ENCODE data around the gene MPDU1.

MPDU1 gene

DNA sequence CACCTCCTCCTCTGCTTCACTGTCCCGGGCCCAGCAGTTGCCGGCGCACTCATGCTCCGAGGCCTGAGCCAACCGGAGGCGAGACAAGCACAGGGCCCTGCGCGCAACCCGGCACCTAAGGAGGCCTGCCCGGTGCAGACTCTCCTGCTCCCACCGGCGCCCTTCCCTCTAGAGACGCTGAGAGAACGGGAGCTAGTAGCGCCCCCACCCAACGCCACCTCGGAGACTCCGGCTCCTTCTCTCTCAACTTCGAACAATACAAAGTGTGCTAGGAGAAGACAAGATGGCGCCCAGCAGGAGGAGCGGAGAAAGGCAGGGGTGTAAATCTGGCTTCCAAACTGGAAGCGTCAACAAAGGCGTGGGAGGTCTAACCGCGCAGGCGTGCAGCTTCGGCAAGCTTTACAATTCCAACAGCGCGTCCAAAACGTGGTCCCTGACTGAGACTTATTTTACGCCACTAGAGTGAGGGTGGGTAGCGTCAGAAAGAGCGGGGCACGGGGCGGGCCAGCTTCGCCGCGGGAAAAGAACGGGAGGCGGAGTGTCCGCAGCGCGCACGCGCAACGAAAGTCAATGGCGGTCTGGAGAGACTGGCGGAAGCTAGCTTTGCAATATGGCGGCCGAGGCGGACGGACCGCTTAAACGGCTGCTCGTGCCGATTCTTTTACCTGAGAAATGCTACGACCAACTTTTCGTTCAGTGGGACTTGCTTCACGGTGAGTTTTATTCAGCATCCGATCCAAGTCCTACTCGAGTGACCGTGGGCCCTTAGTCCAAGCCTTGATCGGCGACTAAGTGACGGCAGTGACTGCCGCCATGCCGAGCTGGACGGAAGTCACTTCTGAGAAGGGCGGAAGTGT is at the start of gene MPDU1:
Gene MPDU1 (plus strand): TSS at position 600 of the 857 bp plus-strand sequence. CDS start 11 bp downstream, at position 611.
- peak within 1 kb of the TSS; percentile 100 for H3K27ac Mint-ChIP-seq
- ATAC-seq (replicated peaks) (peak; percentile 75 to 80), DNase-seq (peak; percentile 95)
- H3K4me1 Mint-ChIP-seq = peaks cover 47 to 78% of the 10 kb centered on the region in 2 donors
- no peaks in the 10 kb centered on the region for H3K9me3 Mint-ChIP-seq
- peak within 1 kb of the TSS; percentile 95 to 97 for H3K4me3 Mint-ChIP-seq
- peaks cover 67 to 79% of the 10 kb centered on the region in 2 donors for H3K36me3 Mint-ChIP-seq
- no peaks in the 10 kb centered on the region for H3K27me3 Mint-ChIP-seq

DNA sequence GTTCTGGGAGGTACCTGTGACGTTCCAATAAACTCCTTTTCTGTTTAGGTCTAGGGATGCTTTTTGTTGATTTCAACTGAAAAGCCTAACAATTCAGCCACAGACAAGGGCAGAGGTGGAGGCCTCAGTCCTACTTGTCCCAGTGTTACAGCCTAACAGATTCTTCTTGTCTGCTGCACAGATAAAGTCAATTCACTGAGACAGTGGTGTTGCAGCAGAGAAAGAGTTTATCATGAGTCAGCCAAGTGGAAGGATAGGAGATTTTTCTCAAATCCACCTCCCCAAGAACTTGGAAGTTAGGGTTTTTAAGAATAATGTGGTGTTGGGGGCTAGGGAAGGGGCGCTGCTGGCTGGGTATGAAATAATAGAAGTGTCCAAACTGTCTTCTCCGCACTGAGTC is 45.6 kb upstream of the MPDU1 start:
- ATAC-seq (replicated peaks) (no peak), DNase-seq (no peak)
- Mint-ChIP-seq H3K36me3 (no peaks in the 10 kb centered on the region), H3K9me3 (peaks cover 0 to 9% of the 10 kb centered on the region in 2 donors), H3K27me3 (peaks cover 7 to 13% of the 10 kb centered on the region in 2 donors), H3K4me1 (peaks cover 0 to 8% of the 10 kb centered on the region in 2 donors), H3K27ac (no peak overlapping the region), H3K4me3 (no peak overlapping the region)

DNA sequence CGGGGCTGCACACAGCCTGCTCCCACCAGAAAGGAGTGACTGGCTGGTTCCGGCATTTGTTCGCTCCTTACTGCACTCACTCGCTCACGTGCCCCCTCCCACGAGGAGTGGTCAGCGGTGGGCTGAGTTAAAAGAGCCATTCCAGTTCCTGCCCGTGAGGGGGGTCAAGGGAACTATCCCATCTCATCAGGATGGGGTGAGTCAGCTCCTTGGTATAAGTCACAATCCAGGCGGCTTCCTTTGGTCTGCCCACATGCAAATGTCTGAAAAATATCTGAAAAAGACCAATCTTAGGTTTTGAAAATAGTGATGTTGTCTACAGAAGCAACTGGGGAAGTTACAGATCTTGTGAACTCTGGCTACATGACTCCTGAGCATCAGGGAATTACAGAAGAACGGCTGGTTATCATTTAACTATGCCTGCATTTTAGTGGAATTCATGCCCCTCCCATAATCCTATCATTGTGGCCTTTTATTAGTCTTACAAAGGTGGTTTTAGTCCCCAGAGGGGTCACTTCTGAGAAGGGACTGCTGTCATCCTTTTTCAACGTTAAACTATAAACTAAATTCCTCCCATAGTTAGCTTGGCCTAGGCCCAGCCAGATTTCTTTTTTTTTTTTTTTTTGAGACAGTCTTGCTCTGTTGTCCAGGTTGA is 44.6 kb upstream of the MPDU1 start:
- Mint-ChIP-seq H3K36me3 (no peaks in the 10 kb centered on the region), H3K4me1 (peaks cover 0 to 13% of the 10 kb centered on the region in 2 donors), H3K9me3 (peaks cover 0 to 9% of the 10 kb centered on the region in 2 donors), H3K4me3 (no peak overlapping the region), H3K27me3 (peaks cover 7 to 18% of the 10 kb centered on the region in 2 donors), H3K27ac (no peak overlapping the region)
- no peak for DNase-seq
- ATAC-seq (replicated peaks) = no peak

DNA sequence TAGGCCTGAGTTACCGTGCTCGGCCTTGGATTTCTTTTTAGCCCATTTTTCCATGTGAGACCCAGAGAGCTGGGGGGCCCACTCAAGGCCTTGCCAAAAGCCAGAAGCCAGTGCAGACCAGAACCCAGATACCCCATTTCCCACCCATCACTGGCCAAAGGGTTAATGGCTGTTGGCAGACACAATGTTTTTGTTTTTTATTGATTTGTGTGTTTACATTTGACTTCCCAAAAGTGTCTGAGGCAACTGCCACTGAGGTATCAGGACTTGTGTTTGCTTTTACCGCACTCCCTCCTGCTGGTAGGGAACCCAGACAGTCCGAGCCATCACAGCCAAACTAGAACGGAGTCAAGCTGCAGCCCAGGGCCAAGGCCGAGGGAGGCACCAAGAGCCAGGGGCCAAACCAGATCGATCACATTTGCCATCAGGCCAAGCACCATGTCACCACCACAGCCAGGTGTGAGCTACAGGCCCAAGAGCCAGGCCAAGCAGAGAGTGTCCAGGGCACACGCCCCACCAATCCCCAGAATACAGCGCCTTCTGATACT is 42.5 kb upstream of the MPDU1 start:
- Mint-ChIP-seq H3K36me3 (no peaks in the 10 kb centered on the region), H3K27ac (peak overlapping the region; percentile 20), H3K4me1 (peaks cover 0 to 13% of the 10 kb centered on the region in 2 donors), H3K27me3 (peaks cover 4 to 18% of the 10 kb centered on the region in 2 donors), H3K9me3 (peaks cover 0 to 9% of the 10 kb centered on the region in 2 donors), H3K4me3 (no peak overlapping the region)
- DNase-seq (no peak), ATAC-seq (replicated peaks) (no peak)

DNA sequence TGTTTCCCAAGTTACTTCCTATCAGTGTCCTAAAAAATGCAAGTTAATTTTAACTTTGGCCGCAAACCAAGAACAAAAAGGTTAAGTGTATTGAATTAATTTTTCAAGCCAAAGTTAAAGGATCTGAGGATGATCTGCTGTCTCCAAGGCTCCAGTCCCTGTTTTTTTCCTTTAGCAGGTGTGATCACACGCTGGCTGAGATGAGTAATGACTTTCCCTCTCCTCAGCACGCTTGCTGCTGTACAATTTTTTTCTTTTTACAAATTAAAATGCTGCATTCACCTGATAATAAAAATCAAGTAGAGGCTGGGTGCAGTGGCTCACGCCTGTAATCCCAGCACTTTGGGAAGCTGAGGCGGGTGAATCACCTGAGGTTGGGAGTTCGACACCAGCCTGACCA is 38.7 kb upstream of the MPDU1 start:
- no peak overlapping the region for H3K27ac Mint-ChIP-seq
- H3K27me3 Mint-ChIP-seq = peaks cover 0 to 13% of the 10 kb centered on the region in 2 donors
- peaks cover 12 to 36% of the 10 kb centered on the region in 2 donors for H3K4me1 Mint-ChIP-seq
- H3K9me3 Mint-ChIP-seq = no peaks in the 10 kb centered on the region
- no peak for DNase-seq
- no peak for ATAC-seq (replicated peaks)
- H3K36me3 Mint-ChIP-seq = no peaks in the 10 kb centered on the region
- H3K4me3 Mint-ChIP-seq = no peak overlapping the region

DNA sequence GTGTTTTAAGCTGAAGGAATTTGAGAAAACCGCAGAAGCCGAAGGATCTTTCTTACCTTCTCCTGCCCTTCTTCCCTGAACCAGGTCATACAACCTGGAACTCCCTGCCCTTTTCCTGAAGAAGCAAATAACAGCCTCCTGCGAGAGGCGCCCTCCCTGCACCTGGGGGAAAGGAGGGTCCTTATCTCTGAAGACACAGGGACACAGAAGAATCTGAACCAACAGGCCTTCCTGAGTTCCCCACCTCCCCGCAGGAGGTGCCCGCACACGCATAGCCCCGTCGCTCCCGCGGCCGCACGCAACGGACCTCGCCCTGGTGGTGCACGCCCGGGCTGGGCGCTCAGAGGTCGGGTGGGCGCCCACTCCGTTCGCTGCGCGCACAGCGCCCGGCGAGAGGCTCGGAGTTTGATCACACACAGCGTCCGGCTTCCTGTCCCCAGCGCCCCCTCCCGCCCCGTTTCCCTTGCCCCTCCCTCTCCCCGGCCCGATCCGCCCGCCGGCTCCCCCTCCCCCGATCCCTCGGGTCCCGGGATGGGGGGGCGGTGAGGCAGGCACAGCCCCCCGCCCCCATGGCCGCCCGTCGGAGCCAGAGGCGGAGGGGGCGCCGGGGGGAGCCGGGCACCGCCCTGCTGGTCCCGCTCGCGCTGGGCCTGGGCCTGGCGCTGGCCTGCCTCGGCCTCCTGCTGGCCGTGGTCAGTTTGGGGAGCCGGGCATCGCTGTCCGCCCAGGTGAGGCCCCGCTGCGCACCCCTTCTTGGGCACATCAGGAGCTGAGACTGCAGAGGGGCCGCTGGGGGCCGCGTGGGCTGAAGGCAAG is 34.9 kb upstream of the MPDU1 start, which contains the start of gene TNFSF12:
Gene TNFSF12 (plus strand): TSS at position 474 of the 816 bp plus-strand sequence. CDS start 96 bp downstream, at position 570.
- ATAC-seq (replicated peaks) (peak; percentile 53 to 60), DNase-seq (no peak)
- Mint-ChIP-seq H3K4me1 (peaks cover 38 to 58% of the 10 kb centered on the region in 2 donors), H3K36me3 (peaks cover 0 to 2% of the 10 kb centered on the region in 2 donors), H3K4me3 (peak within 1 kb of the TSS; percentile 83 to 88), H3K27ac (peak within 1 kb of the TSS; percentile 88), H3K27me3 (no peaks in the 10 kb centered on the region), H3K9me3 (no peaks in the 10 kb centered on the region)

DNA sequence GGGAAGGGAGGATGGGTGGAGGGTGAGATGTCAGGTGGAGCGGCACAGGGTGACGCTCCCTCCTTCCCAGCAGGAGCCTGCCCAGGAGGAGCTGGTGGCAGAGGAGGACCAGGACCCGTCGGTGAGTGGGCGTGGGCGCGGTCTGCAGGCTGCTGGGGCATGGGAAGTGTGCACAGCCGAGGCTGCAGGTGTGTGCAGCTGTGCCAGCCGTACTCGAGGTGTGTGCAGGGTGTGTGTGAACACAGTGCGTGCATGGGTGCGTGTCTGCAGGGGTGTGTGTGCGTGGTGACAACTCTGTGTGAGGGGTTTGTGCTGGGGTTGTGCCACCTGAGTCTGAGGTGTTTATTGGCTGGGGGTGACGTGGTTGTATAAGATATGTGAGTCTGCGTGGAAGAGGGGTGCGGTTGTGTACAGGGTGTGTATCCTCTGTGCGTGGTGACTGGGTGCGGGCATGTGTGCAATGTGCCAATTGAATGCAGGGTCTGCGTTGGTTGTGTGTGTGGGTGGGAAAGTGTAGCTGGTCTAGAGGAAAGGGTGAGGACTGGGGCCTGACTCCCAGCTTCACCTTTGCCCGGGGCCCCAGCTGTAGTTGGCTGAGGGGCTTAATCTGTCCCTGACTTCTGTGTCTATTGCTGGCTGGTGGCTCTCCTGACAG is 34.1 kb upstream of the MPDU1 start:
- peaks cover 41 to 64% of the 10 kb centered on the region in 2 donors for H3K4me1 Mint-ChIP-seq
- DNase-seq (no peak), ATAC-seq (replicated peaks) (peak; percentile 32 to 45)
- H3K36me3 Mint-ChIP-seq = peaks cover 0 to 2% of the 10 kb centered on the region in 2 donors
- peak overlapping the region; percentile 14 for H3K27ac Mint-ChIP-seq
- H3K27me3 Mint-ChIP-seq = no peaks in the 10 kb centered on the region
- peak overlapping the region; percentile 68 to 69 for H3K4me3 Mint-ChIP-seq
- H3K9me3 Mint-ChIP-seq = no peaks in the 10 kb centered on the region

DNA sequence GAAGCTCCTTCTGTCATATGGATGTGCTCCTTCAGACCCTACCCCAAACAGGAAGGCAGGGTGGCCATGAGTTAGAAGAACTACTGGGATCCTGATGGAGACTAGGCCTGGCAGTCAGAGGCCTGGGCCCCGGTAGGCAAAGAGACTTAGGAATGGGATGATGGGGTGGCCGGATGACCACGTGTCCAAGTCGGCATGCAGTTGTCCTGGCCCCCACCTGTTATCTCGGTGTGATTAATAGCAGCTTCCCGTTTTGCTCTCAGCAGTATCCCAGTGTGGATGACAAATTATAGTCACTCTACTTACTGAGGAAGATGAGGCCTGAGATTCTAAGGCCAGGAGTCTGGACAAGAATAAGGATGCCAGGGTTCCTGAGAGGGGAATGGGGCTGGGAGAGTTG is 33.3 kb upstream of the MPDU1 start:
- H3K9me3 Mint-ChIP-seq = no peaks in the 10 kb centered on the region
- H3K4me3 Mint-ChIP-seq = no peak overlapping the region
- H3K36me3 Mint-ChIP-seq = peaks cover 0 to 3% of the 10 kb centered on the region in 2 donors
- peaks cover 46 to 72% of the 10 kb centered on the region in 2 donors for H3K4me1 Mint-ChIP-seq
- no peak overlapping the region for H3K27ac Mint-ChIP-seq
- DNase-seq = no peak
- no peaks in the 10 kb centered on the region for H3K27me3 Mint-ChIP-seq
- ATAC-seq (replicated peaks) = no peak

DNA sequence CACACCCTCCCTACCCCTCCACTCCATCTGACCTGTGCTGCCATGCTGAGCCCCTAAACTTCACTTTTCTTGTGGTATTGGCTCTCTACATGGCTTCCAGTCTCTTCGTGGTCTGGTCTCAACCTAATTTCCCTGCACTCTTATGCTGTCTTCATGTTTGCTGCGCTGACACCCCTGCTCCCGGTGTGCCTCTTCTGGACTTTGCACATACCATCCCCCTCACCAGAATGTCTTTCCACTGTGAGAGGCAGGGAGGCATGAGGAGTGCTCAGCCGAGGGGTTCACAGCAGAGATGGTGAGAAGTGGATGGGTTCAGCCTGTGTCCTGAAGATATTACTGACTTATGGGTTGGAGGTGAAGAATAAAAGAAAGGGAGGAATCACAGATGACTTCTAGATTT is 32.3 kb upstream of the MPDU1 start:
- Mint-ChIP-seq H3K36me3 (peaks cover 0 to 4% of the 10 kb centered on the region in 2 donors), H3K9me3 (no peaks in the 10 kb centered on the region), H3K4me1 (peaks cover 50 to 78% of the 10 kb centered on the region in 2 donors), H3K27ac (peak overlapping the region; percentile 74), H3K4me3 (no peak overlapping the region), H3K27me3 (no peaks in the 10 kb centered on the region)
- DNase-seq = no peak
- ATAC-seq (replicated peaks) = no peak

DNA sequence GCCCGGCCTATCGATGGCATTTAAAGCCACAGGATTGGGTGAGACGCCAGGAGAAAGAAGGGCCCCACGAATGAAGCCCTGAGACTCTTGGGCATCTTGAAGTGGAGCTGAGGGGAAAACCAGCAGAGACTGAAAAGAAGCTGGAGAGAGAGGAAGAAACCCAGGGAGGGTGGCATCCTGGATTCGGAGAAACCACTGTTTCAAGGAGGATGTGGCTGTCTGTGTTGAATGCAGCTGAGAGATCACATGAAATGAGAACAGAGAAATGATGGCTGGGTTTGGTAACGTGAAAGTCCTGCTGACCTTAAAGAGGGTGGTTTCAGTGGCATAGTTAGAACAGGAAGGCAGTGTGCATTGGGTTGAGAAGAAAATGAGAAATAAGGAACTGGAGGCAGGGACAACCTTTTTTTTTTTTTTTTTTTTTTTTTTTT is 31.0 kb upstream of the MPDU1 start:
- H3K36me3 Mint-ChIP-seq = peaks cover 0 to 4% of the 10 kb centered on the region in 2 donors
- DNase-seq = peak; percentile 69
- H3K27ac Mint-ChIP-seq = peak overlapping the region; percentile 95
- peak; percentile 90 for ATAC-seq (replicated peaks)
- H3K4me3 Mint-ChIP-seq = peak overlapping the region; percentile 3 to 48
- H3K9me3 Mint-ChIP-seq = no peaks in the 10 kb centered on the region
- no peaks in the 10 kb centered on the region for H3K27me3 Mint-ChIP-seq
- H3K4me1 Mint-ChIP-seq = peaks cover 58 to 83% of the 10 kb centered on the region in 2 donors

DNA sequence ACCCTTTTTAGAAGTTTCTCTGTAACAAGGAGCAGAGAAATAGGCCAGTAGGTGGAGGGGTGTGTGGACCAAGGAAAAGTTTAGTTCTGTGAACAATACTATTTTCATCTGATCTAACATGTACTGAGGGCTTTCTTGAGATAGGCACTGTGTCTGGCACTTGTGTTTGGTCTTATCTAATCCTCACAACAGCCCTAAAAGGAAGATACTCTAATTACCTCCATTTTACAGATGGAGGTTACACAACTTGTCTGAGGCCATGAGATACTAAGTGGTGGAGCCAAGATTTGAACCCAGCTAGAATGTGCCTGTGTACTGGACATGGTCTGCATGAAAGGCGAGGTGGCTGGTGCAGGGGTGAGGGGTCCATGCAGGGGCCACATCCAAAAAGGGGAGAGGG is 30.3 kb upstream of the MPDU1 start:
- Mint-ChIP-seq H3K27ac (peak overlapping the region; percentile 95), H3K4me1 (peaks cover 60 to 83% of the 10 kb centered on the region in 2 donors), H3K4me3 (peak overlapping the region; percentile 6 to 29), H3K36me3 (peaks cover 0 to 4% of the 10 kb centered on the region in 2 donors), H3K27me3 (no peaks in the 10 kb centered on the region), H3K9me3 (no peaks in the 10 kb centered on the region)
- no peak for DNase-seq
- no peak for ATAC-seq (replicated peaks)

DNA sequence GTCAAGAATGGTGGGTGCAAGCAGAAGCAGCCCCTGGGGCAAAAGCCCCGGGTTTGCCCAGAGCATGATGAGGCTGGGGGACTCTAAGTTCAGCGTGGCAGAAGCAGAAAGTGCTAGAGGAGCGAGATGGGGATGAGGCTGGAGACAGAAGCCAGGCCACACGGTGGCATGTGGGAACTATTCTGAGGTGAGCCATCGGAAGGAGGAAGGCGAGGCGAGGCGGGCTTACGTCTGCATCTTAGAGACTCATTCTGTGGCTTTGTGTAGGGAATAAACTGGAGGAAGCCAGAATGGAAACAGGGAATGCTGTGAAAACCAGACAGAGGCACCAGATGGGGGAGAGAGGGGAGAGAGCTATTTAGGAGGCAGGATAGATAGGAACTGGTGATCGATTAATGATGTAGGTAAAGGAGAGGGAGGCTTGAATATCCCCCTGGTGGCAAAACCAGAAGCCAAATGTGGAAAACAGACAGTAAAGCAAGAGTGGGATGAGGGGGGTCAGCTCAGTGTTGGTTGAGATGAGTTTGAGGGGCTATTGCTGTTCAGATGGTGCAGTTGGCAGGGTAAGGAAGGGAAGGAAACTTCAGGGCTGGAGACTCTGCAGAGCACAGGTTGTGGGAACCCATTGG is 28.2 kb upstream of the MPDU1 start:
- peaks cover 67 to 87% of the 10 kb centered on the region in 2 donors for H3K4me1 Mint-ChIP-seq
- H3K4me3 Mint-ChIP-seq = no peak overlapping the region
- H3K27ac Mint-ChIP-seq = peak overlapping the region; percentile 38
- H3K27me3 Mint-ChIP-seq = no peaks in the 10 kb centered on the region
- no peaks in the 10 kb centered on the region for H3K9me3 Mint-ChIP-seq
- ATAC-seq (replicated peaks) (no peak), DNase-seq (no peak)
- peaks cover 4 to 6% of the 10 kb centered on the region in 2 donors for H3K36me3 Mint-ChIP-seq

DNA sequence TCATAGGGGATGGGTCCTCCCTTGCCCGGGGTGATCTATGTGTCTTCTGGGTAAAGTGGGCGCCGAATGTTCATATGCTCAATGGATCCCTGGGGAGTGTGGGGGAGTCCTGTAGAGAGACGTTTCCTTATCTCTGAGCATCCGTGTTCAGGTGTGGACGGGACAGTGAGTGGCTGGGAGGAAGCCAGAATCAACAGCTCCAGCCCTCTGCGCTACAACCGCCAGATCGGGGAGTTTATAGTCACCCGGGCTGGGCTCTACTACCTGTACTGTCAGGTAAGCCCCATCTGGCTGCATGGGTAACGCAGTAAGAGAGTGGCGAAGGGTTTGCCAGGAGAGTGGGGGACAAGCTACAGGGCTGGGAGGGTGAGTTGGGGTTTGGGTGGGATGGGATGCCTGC is 27.0 kb upstream of the MPDU1 start:
- peaks cover 63 to 85% of the 10 kb centered on the region in 2 donors for H3K4me1 Mint-ChIP-seq
- no peaks in the 10 kb centered on the region for H3K27me3 Mint-ChIP-seq
- H3K36me3 Mint-ChIP-seq = peaks cover 9 to 12% of the 10 kb centered on the region in 2 donors
- peak overlapping the region; percentile 70 for H3K27ac Mint-ChIP-seq
- no peaks in the 10 kb centered on the region for H3K9me3 Mint-ChIP-seq
- H3K4me3 Mint-ChIP-seq = no peak overlapping the region
- no peak for ATAC-seq (replicated peaks)
- DNase-seq = no peak

All from stimulated activated naive B cell treated with anti-CD40 and anti-IgM and Interleukin-4, amounts not matched to agents 10 μg/mL and 1 μg/mL and 100 μg/mL, for 72 hours (primary cell).